ENCODE measurements around the gene ZBTB8OS.

The ZBTB8OS gene

DNA sequence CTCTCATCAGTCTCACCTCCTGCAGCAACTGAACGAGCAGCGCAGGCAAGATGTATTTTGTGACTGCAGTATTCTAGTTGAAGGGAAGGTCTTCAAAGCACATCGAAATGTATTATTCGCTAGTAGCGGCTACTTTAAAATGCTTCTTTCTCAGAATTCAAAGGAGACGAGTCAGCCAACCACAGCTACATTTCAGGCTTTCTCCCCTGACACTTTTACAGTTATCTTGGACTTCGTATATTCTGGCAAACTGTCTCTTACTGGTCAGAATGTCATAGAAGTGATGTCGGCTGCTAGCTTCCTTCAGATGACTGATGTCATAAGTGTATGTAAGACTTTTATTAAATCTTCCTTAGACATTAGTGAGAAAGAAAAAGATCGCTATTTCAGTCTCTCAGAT, 57.4 kb downstream of the ZBTB8OS start:
- TF ChIP-seq, protein P1, sequence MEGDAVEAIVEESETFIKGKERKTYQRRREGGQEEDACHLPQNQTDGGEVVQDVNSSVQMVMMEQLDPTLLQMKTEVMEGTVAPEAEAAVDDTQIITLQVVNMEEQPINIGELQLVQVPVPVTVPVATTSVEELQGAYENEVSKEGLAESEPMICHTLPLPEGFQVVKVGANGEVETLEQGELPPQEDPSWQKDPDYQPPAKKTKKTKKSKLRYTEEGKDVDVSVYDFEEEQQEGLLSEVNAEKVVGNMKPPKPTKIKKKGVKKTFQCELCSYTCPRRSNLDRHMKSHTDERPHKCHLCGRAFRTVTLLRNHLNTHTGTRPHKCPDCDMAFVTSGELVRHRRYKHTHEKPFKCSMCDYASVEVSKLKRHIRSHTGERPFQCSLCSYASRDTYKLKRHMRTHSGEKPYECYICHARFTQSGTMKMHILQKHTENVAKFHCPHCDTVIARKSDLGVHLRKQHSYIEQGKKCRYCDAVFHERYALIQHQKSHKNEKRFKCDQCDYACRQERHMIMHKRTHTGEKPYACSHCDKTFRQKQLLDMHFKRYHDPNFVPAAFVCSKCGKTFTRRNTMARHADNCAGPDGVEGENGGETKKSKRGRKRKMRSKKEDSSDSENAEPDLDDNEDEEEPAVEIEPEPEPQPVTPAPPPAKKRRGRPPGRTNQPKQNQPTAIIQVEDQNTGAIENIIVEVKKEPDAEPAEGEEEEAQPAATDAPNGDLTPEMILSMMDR (conservative IDR thresholded peaks at IDR 0.05; ENCODE audit: low read depth, low read length): no peak
- H3K27ac ChIP-seq: no peak overlapping the region

DNA sequence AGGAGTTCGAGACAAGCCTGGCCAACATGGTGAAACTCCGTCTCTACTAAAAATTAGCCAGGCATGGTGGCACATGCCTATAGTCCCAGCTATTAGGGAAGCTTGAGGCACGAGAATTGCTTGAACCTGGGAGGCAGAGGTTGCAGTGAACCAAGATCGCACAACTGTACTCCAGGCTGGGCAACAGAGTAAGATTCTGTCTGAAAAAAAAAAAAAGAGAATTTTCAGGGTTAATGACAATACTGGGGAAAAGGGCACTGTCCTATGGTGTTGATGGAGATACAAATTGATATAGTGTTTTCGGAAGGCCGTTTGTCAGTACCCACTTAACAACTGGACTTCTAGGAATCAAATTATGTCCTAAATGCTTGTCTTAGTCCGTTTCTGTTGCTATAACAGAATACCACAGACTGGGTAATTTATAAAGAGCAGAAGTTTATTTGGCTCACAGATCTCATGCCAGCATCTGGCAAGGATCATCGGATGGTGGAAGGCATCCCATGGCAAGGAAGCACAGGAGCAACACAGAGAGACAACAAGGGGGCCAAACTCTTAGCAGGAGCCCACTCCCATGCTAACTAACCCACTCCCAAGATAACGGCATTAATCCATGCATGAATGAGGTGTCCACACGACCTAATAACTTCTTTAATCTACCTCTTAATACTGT, 69.9 kb downstream of the ZBTB8OS start:
- no peak overlapping the region for H3K27ac ChIP-seq
- H4K20me1 ChIP-seq (ENCODE audit: insufficient read depth): no peaks in the 10 kb centered on the region

More for the DNA sequence above, 57.4 kb downstream of the ZBTB8OS start:
- no peak overlapping the region for H3K4me2 ChIP-seq
- no peak overlapping the region for H3K9ac ChIP-seq
- no peaks in the 10 kb centered on the region for H3K4me1 ChIP-seq (ENCODE audit: low read depth, poor library complexity, severe bottlenecking)
- no peaks in the 10 kb centered on the region for H3K36me3 ChIP-seq (ENCODE audit: insufficient read depth)
- no peak overlapping the region for H3K4me3 ChIP-seq (IDR thresholded peaks at IDR 0.05; ENCODE audit: insufficient read depth, low read depth, low read length)
- no peaks in the 10 kb centered on the region for H3K79me2 ChIP-seq (ENCODE audit: insufficient read depth, low read depth)
- H3K27me3 ChIP-seq (ENCODE audit: insufficient read depth, low read depth): no peaks in the 10 kb centered on the region
- no peak overlapping the region for H2AFZ ChIP-seq (ENCODE audit: low read depth)
- no peaks in the 10 kb centered on the region for H4K20me1 ChIP-seq (ENCODE audit: insufficient read depth)

More for the DNA sequence above, 69.9 kb downstream of the ZBTB8OS start:
- Histone ChIP-seq H3K4me1 (ENCODE audit: low read depth, poor library complexity, severe bottlenecking) (no peaks in the 10 kb centered on the region), H3K27me3 (ENCODE audit: insufficient read depth, low read depth) (no peaks in the 10 kb centered on the region), H3K9ac (no peak overlapping the region), H3K4me2 (no peak overlapping the region), H3K79me2 (ENCODE audit: insufficient read depth, low read depth) (no peaks in the 10 kb centered on the region), H3K36me3 (ENCODE audit: insufficient read depth) (no peaks in the 10 kb centered on the region), H3K4me3 (IDR thresholded peaks at IDR 0.05; ENCODE audit: insufficient read depth, low read depth, low read length) (no peak overlapping the region), H2AFZ (ENCODE audit: low read depth) (no peak overlapping the region)
- TF ChIP-seq, protein P1 (conservative IDR thresholded peaks at IDR 0.05; ENCODE audit: low read depth, low read length): no peak
